ENCODE data around the gene PCAT6. TPM values are rescaled to one million over a fixed set of nuclear protein-coding genes. Genes with fewer than 3 reads are reported as not detected.
"Not testable (repeated sequence)": the region's sequence is repeated elsewhere in the genome, so short reads cannot be mapped to it uniquely, and the experiment has no call there.

The PCAT6 gene
- total RNA-seq, 1 donor from 2014 or later: not detected

GRCh38 chr1:202788800-202789199 is 22.0 kb upstream of the PCAT6 start:
- Mint-ChIP-seq H3K4me3 (no peak overlapping the region), H3K27me3 (ENCODE audit: insufficient read depth, low read depth) (no peaks in the 10 kb centered on the region), H3K9me3 (peaks cover 6% of the 10 kb centered on the region), H3K27ac (no peak overlapping the region), H3K4me1 (no peaks in the 10 kb centered on the region), H3K36me3 (peaks cover 21% of the 10 kb centered on the region)
- no peaks in the 10 kb centered on the region for H3K4me1 ChIP-seq
- TF ChIP-seq EZH2phosphoT487 (IDR thresholded peaks at IDR 0.05): no peak
- TF ChIP-seq, protein P1, sequence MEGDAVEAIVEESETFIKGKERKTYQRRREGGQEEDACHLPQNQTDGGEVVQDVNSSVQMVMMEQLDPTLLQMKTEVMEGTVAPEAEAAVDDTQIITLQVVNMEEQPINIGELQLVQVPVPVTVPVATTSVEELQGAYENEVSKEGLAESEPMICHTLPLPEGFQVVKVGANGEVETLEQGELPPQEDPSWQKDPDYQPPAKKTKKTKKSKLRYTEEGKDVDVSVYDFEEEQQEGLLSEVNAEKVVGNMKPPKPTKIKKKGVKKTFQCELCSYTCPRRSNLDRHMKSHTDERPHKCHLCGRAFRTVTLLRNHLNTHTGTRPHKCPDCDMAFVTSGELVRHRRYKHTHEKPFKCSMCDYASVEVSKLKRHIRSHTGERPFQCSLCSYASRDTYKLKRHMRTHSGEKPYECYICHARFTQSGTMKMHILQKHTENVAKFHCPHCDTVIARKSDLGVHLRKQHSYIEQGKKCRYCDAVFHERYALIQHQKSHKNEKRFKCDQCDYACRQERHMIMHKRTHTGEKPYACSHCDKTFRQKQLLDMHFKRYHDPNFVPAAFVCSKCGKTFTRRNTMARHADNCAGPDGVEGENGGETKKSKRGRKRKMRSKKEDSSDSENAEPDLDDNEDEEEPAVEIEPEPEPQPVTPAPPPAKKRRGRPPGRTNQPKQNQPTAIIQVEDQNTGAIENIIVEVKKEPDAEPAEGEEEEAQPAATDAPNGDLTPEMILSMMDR (IDR thresholded peaks at IDR 0.05): no peak
- TF ChIP-seq EZH2 (IDR thresholded peaks at IDR 0.05): no peak
- peaks cover 4% of the 10 kb centered on the region for H3K36me3 ChIP-seq
- no peaks in the 10 kb centered on the region for H3K27me3 ChIP-seq
- H3F3A ChIP-seq (ENCODE audit: low read depth): peaks cover 36% of the 10 kb centered on the region
- peaks cover 100% of the 10 kb centered on the region for H3K79me2 ChIP-seq (ENCODE audit: low read depth)
- H3K4me2 ChIP-seq: no peak overlapping the region
- H3K9ac ChIP-seq: no peak overlapping the region
- H3K9me3 ChIP-seq (ENCODE audit: low read depth): no peaks in the 10 kb centered on the region
- H3K4me3 ChIP-seq: no peak overlapping the region
- no peak overlapping the region for H3K27ac ChIP-seq
- no peak overlapping the region for H2AFZ ChIP-seq (replicated peaks)
- H4K20me1 ChIP-seq (ENCODE audit: low read depth): peaks cover 100% of the 10 kb centered on the region
- no peak for DNase-seq (ENCODE audit: low spot score)

DNA sequence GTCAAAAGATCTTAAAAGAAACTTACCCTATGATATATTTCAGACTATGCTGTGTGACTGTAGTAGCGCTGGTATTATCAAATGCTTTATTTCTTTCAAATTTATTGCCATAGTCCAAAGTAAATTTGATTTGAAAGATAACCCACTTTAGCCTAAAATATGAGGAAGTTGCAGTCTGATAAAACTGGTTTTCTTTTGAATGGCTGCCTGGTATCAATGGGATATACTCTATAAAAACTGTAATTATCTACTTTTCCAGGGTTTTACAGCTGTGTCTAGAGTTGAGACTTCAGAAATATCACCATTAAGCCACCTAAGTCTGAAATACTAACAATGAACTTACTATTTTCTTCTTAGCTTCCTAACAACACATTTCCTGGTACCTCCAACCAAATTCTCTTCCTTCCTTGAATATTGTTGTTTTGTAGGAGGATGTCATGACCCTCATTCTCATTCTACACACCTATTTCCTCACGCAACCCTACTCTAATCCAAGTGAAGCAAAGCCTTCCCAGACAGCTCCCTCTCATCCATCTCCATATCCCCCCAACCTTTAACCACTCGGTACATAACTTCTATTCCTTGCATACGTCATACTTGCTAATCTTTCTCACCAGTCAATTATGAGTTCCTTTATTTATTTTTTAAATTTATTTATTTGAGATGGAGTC is 19.5 kb upstream of the PCAT6 start:
- peaks cover 6% of the 10 kb centered on the region for H3K9me3 Mint-ChIP-seq
- Histone ChIP-seq H3K36me3 (peaks cover 4% of the 10 kb centered on the region), H2AFZ (replicated peaks) (no peak overlapping the region), H3K79me2 (ENCODE audit: low read depth) (peaks cover 100% of the 10 kb centered on the region), H3K27me3 (no peaks in the 10 kb centered on the region), H3F3A (ENCODE audit: low read depth) (peaks cover 16% of the 10 kb centered on the region), H3K27ac (no peak overlapping the region), H3K9me3 (ENCODE audit: low read depth) (no peaks in the 10 kb centered on the region), H4K20me1 (ENCODE audit: low read depth) (peaks cover 100% of the 10 kb centered on the region), H3K4me2 (no peak overlapping the region), H3K4me1 (no peaks in the 10 kb centered on the region), H3K9ac (no peak overlapping the region), H3K4me3 (no peak overlapping the region)
- H3K4me1 Mint-ChIP-seq: no peaks in the 10 kb centered on the region
- no peaks in the 10 kb centered on the region for H3K27me3 Mint-ChIP-seq (ENCODE audit: insufficient read depth, low read depth)
- TF ChIP-seq EZH2 (IDR thresholded peaks at IDR 0.05) (no peak), EZH2phosphoT487 (IDR thresholded peaks at IDR 0.05) (no peak)
- TF ChIP-seq, protein P1 (IDR thresholded peaks at IDR 0.05): no peak
- H3K27ac Mint-ChIP-seq: no peak overlapping the region
- H3K4me3 Mint-ChIP-seq: no peak overlapping the region
- no peak for DNase-seq (ENCODE audit: low spot score)
- peaks cover 18% of the 10 kb centered on the region for H3K36me3 Mint-ChIP-seq

DNA sequence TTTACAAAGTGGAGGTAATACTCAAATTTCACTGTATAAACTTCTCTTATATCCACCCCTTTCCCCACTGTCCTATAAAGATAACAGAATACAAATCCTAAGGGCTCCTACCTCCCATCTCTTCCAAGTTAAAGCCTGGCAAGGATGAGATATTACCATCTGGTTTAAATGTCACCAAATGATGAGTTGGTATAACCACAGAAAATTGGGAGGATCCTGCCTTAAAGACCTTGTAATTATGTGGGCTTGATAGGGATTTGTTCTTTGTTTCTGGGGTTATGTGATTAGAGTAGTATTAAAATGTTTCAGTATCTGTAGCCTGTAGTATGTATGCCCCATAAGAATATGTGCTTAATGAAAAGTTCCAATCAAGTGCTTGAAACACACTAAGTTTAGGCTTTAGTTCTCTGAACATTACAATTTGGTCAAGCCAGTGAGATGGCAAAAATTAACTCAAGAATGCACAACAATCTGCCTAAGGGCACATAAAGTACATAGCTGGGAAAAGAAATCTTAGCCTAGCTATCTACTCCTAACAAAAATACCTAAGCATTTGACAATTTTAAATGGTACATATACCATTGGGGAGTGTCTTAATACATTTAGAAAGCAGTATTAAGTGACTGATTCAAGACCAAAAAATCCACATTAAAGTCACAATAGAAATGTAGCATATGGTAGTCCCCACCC is 16.6 kb upstream of the PCAT6 start:
- Histone ChIP-seq H3F3A (ENCODE audit: low read depth) (no peaks in the 10 kb centered on the region), H3K79me2 (ENCODE audit: low read depth) (peaks cover 100% of the 10 kb centered on the region), H3K27ac (no peak overlapping the region), H3K36me3 (no peaks in the 10 kb centered on the region), H3K4me2 (no peak overlapping the region), H2AFZ (replicated peaks) (no peak overlapping the region), H3K9ac (no peak overlapping the region), H4K20me1 (ENCODE audit: low read depth) (peaks cover 100% of the 10 kb centered on the region), H3K4me3 (no peak overlapping the region), H3K27me3 (no peaks in the 10 kb centered on the region), H3K4me1 (no peaks in the 10 kb centered on the region), H3K9me3 (ENCODE audit: low read depth) (no peaks in the 10 kb centered on the region)
- no peak overlapping the region for H3K4me3 Mint-ChIP-seq
- no peaks in the 10 kb centered on the region for H3K4me1 Mint-ChIP-seq
- H3K36me3 Mint-ChIP-seq: peaks cover 7% of the 10 kb centered on the region
- H3K27ac Mint-ChIP-seq: no peak overlapping the region
- H3K9me3 Mint-ChIP-seq: no peaks in the 10 kb centered on the region
- no peak for TF ChIP-seq EZH2phosphoT487 (IDR thresholded peaks at IDR 0.05)
- TF ChIP-seq, protein P1 (IDR thresholded peaks at IDR 0.05): no peak
- no peak for TF ChIP-seq EZH2 (IDR thresholded peaks at IDR 0.05)
- no peak for DNase-seq (ENCODE audit: low spot score)
- no peaks in the 10 kb centered on the region for H3K27me3 Mint-ChIP-seq (ENCODE audit: insufficient read depth, low read depth)

GRCh38 chr1:202794931-202795330 is 15.8 kb upstream of the PCAT6 start:
- H3K36me3 Mint-ChIP-seq; H3K27me3 ChIP-seq; H3K9ac ChIP-seq; H2AFZ ChIP-seq (replicated peaks); H3K4me2 ChIP-seq; H3K27me3 Mint-ChIP-seq (ENCODE audit: insufficient read depth, low read depth); H3K36me3 ChIP-seq; H3K9me3 Mint-ChIP-seq; H3K4me3 ChIP-seq; H3K27ac ChIP-seq; H3K9me3 ChIP-seq (ENCODE audit: low read depth); H3F3A ChIP-seq (ENCODE audit: low read depth); H3K4me1 ChIP-seq; H3K4me3 Mint-ChIP-seq; H3K4me1 Mint-ChIP-seq; H3K27ac Mint-ChIP-seq; DNase-seq (ENCODE audit: low spot score): not testable (repeated sequence)
- peaks cover 100% of the 10 kb centered on the region for H4K20me1 ChIP-seq (ENCODE audit: low read depth)
- peaks cover 100% of the 10 kb centered on the region for H3K79me2 ChIP-seq (ENCODE audit: low read depth)

All from neural progenitor cell (in vitro differentiated cells).